CD14-positive monocyte (primary cell): Measurements from ENCODE around the gene NAT8. TPM values are rescaled to one million over a fixed set of nuclear protein-coding genes. Genes with fewer than 3 reads are reported as not detected.
"Not testable (repeated sequence)": the region's sequence is repeated elsewhere in the genome, so short reads cannot be mapped to it uniquely, and the experiment has no call there.

Source experiments
- DNase-seq, 3 donors: peaks; one replicate each; pipeline ENCODE4 v3.0.0-alpha.2; 2011 to 2022
- H2AFZ ChIP-seq: 2 replicates; pipeline ENCODE4 v1.6.0; 2012; ENCODE audit warnings: mild to moderate bottlenecking, low read depth, low read length, inconsistent platforms; ENCODE audit not compliant: insufficient read depth, poor library complexity, severe bottlenecking
- H3K27ac ChIP-seq, 2 donors: 1 replicate in 1 of 2; 2 replicates in 1 of 2; pipeline ENCODE4 v1.5.1; 2012 to 2013; ENCODE audit warnings: low read length in 2 of 2, control low read depth in 1 of 2, inconsistent platforms in 1 of 2, low read depth in 1 of 2, mild to moderate bottlenecking in 1 of 2
- H3K27me3 ChIP-seq, 2 donors: one replicate each; pipeline versions ENCODE4 v1.6.0 to v1.6.1; 2011 to 2013; ENCODE audit warnings: low read length in 2 of 2; ENCODE audit not compliant: control insufficient read depth in 2 of 2, insufficient read depth in 2 of 2
- H3K36me3 ChIP-seq, 2 donors: replicated peaks in 1 of 2; 1 replicate in 1 of 2; 2 replicates in 1 of 2; pipeline versions ENCODE4 v1.5.1 to v1.6.1; 2012 to 2013; ENCODE audit warnings: low read length in 2 of 2, control low read depth in 1 of 2, inconsistent platforms in 1 of 2, mild to moderate bottlenecking in 1 of 2; ENCODE audit not compliant: insufficient read depth in 2 of 2, control insufficient read depth in 1 of 2
- H3K4me1 ChIP-seq, 2 donors: 1 replicate in 1 of 2; 2 replicates in 1 of 2; pipeline versions ENCODE4 v1.5.1 to v1.6.1; 2012 to 2013; ENCODE audit warnings: low read length in 2 of 2, control low read depth in 1 of 2, inconsistent platforms in 1 of 2, mild to moderate bottlenecking in 1 of 2, moderate library complexity in 1 of 2; ENCODE audit not compliant: insufficient read depth in 2 of 2, control insufficient read depth in 1 of 2
- H3K4me2 ChIP-seq: replicated peaks from 2 replicates; pipeline ENCODE3; 2012; ENCODE audit warnings: low read length, moderate library complexity, mild to moderate bottlenecking; ENCODE audit not compliant: poor library complexity, severe bottlenecking; ENCODE audit errors: extremely low read depth
- H3K4me3 ChIP-seq, 3 experiments: fragments of 200-600 bp in 1 of 3; sonication (generic) in 1 of 3; replicated peaks in 1 of 3; 1 replicate in 2 of 3; 2 replicates in 1 of 3; pipeline ENCODE4 v1.5.1; 2011 to 2013; ENCODE audit warnings: low read length in 3 of 3, mild to moderate bottlenecking in 3 of 3, control low read depth in 2 of 3, low read depth in 2 of 3, inconsistent platforms in 1 of 3, moderate library complexity in 1 of 3
- H3K79me2 ChIP-seq: 2 replicates; pipeline ENCODE4 v1.6.0; 2012; ENCODE audit warnings: mild to moderate bottlenecking, control low read depth, inconsistent platforms, low read length, moderate library complexity; ENCODE audit not compliant: insufficient read depth
- H3K9ac ChIP-seq: 2 replicates; pipeline ENCODE4 v1.6.0; 2017; ENCODE audit warnings: low read length, mild to moderate bottlenecking; ENCODE audit not compliant: insufficient read depth, poor library complexity, severe bottlenecking
- H3K9me3 ChIP-seq, 2 donors: replicated peaks in 1 of 2; 1 replicate in 1 of 2; 2 replicates in 1 of 2; pipeline versions ENCODE4 v1.5.1 to v1.6.1; 2012 to 2013; ENCODE audit warnings: low read length in 2 of 2, control low read depth in 1 of 2; ENCODE audit not compliant: control insufficient read depth in 1 of 2, insufficient read depth in 1 of 2
- H4K20me1 ChIP-seq: 2 replicates; pipeline ENCODE4 v1.6.0; 2012; ENCODE audit warnings: mild to moderate bottlenecking, low read length, control low read depth, moderate library complexity; ENCODE audit not compliant: insufficient read depth
- H3K27ac Mint-ChIP-seq, 7 donors: one replicate each; pipeline ENCODE4 v1.8.0; 2020; ENCODE audit warnings: mild to moderate bottlenecking in 7 of 7, mixed read lengths in 7 of 7, moderate library complexity in 6 of 7, inconsistent platforms in 2 of 7
- H3K27me3 Mint-ChIP-seq, 3 donors: one replicate each; pipeline ENCODE4 v1.8.0; 2021 to 2022; ENCODE audit warnings: low read depth in 3 of 3, mild to moderate bottlenecking in 3 of 3, mixed read lengths in 3 of 3, moderate library complexity in 3 of 3, inconsistent platforms in 1 of 3
- H3K36me3 Mint-ChIP-seq, 2 donors: one replicate each; pipeline ENCODE4 v1.8.0; 2020; ENCODE audit warnings: mixed read lengths in 2 of 2, inconsistent platforms in 1 of 2, mild to moderate bottlenecking in 1 of 2
- H3K4me1 Mint-ChIP-seq: one replicate; pipeline ENCODE4 v1.8.0; 2020; ENCODE audit warnings: mild to moderate bottlenecking, mixed read lengths
- H3K4me3 Mint-ChIP-seq, 2 donors: one replicate each; pipeline ENCODE4 v1.8.0; 2020; ENCODE audit warnings: mild to moderate bottlenecking in 2 of 2, mixed read lengths in 2 of 2, moderate library complexity in 1 of 2
- H3K9me3 Mint-ChIP-seq, 7 donors: one replicate each; pipeline ENCODE4 v1.8.0; 2020 to 2022; ENCODE audit warnings: mixed read lengths in 7 of 7, mild to moderate bottlenecking in 6 of 7, moderate library complexity in 6 of 7, inconsistent platforms in 2 of 7
- CTCF ChIP-seq: fragments of 200-600 bp; IDR thresholded peaks from one replicate; pipeline ENCODE4 v1.8.0; 2022; ENCODE audit warnings: antibody characterized with exemption, mild to moderate bottlenecking
- WGBS: methylation state at CpG from one replicate; pipeline ENCODE4 v1.1.5; 2013; ENCODE audit warnings: missing lambda C conversion rate; ENCODE audit not compliant: insufficient coverage; 5-methylcytosine and 5-hydroxymethylcytosine counted together
- intact Hi-C, 2 donors: fragments of 100-400 bp; cut with micrococcal nuclease; formaldehyde crosslinking; loops; one replicate each; pipeline versions ENCODE4 v1.15.0 to v1.15.1; 2023
- polyA plus RNA-seq, 3 donors: library from polyadenylated mRNA; depleted of rRNA in 1 of 3; unstranded in 2 of 3; stranded (reverse) in 1 of 3; fragments of 300-500 nt in 2 of 3; fragments of >200 nt in 1 of 3; fragmentation: Illumina TruSeq in 2 of 3; gene quantifications; 1 replicate in 2 of 3; 2 replicates in 1 of 3; pipeline ENCODE4 v1.2.3, GENCODE V29; 2012 to 2021

The NAT8 gene
- polyA plus RNA-seq, 3 donors = not detected

- H3K4me1 ChIP-seq, DNase-seq, H3K4me3 ChIP-seq, H3K9ac ChIP-seq, H3K9me3 Mint-ChIP-seq, H3K4me2 ChIP-seq, H3K79me2 ChIP-seq, H3K27me3 ChIP-seq, H3K4me3 Mint-ChIP-seq, H4K20me1 ChIP-seq, H3K36me3 ChIP-seq, H3K9me3 ChIP-seq, H3K27me3 Mint-ChIP-seq, H3K27ac Mint-ChIP-seq, H3K27ac ChIP-seq, intact Hi-C loops, H2AFZ ChIP-seq, H3K36me3 Mint-ChIP-seq: not testable (repeated sequence)
- peaks cover 15% of the 10 kb centered on the region for H3K4me1 Mint-ChIP-seq
These were observed 18.2 kb downstream of the NAT8 start for GRCh38 chr2:73624036-73624435.

GRCh38 chr2:73619925-73620324, 22.3 kb downstream of the NAT8 start:
- H3K9ac ChIP-seq, H3K9me3 ChIP-seq, H3K79me2 ChIP-seq, H3K27ac ChIP-seq, H3K9me3 Mint-ChIP-seq, intact Hi-C loops, H3K4me2 ChIP-seq, H3K27ac Mint-ChIP-seq, H3K4me1 ChIP-seq, H3K36me3 ChIP-seq, H3K36me3 Mint-ChIP-seq, H3K4me3 ChIP-seq, H2AFZ ChIP-seq, H3K27me3 Mint-ChIP-seq, H3K4me3 Mint-ChIP-seq, DNase-seq, H3K4me1 Mint-ChIP-seq, H3K27me3 ChIP-seq, H4K20me1 ChIP-seq: not testable (repeated sequence)
- no CpG with 5 or more reads among the region's 3 CpGs for WGBS
- TF ChIP-seq CTCF = peak; percentile 6
